Left forelimb (tissue), 1 donor: ENCODE data around the gene MYO9B.
"Not testable (repeated sequence)": the region's sequence is repeated elsewhere in the genome, so short reads cannot be mapped to it uniquely, and the experiment has no call there.

ENCODE experiments used
- DNase-seq: peaks from one replicate; pipeline ENCODE4 v3.0.0-alpha.2; 2018; ENCODE audit warnings: low spot score

MYO9B gene

GRCh38 chr19:17090583-17090982 lies 15.0 kb downstream of the MYO9B start:
- no peak for DNase-seq

GRCh38 chr19:17091758-17092333 lies 16.3 kb downstream of the MYO9B start:
- no peak for DNase-seq

- no peak for DNase-seq
Measured at GRCh38 chr19:17092696-17093095, 17.1 kb downstream of the MYO9B start.

- not testable (repeated sequence) for DNase-seq
Measured at GRCh38 chr19:17094694-17095093, 19.1 kb downstream of the MYO9B start.

- DNase-seq: no peak
Measured at GRCh38 chr19:17095141-17095919, 19.8 kb downstream of the MYO9B start.

- DNase-seq: no peak
Measured at GRCh38 chr19:17097593-17098126, 22.1 kb downstream of the MYO9B start.

GRCh38 chr19:17098326-17098725 lies 22.7 kb downstream of the MYO9B start:
- no peak for DNase-seq

- DNase-seq: no peak
Measured at GRCh38 chr19:17101686-17102628, 26.4 kb downstream of the MYO9B start.

- DNase-seq: no peak
Measured at GRCh38 chr19:17103177-17103576, 27.6 kb downstream of the MYO9B start.

- DNase-seq: no peak
Measured at GRCh38 chr19:17104679-17105078, 29.1 kb downstream of the MYO9B start.

- DNase-seq: no peak
Measured at GRCh38 chr19:17105556-17105955, 30.0 kb downstream of the MYO9B start.

- DNase-seq: not testable (repeated sequence)
Measured at GRCh38 chr19:17106964-17107363, 31.4 kb downstream of the MYO9B start.

GRCh38 chr19:17107546-17108452 lies 32.2 kb downstream of the MYO9B start:
- DNase-seq: peak; percentile 76

GRCh38 chr19:17108453-17108784 lies 32.8 kb downstream of the MYO9B start:
- DNase-seq: no peak

- no peak for DNase-seq
Measured at GRCh38 chr19:17109300-17109699, 33.7 kb downstream of the MYO9B start.

GRCh38 chr19:17109962-17110598 lies 34.5 kb downstream of the MYO9B start:
- no peak for DNase-seq

- DNase-seq: no peak
Measured at GRCh38 chr19:17110599-17110966, 35.0 kb downstream of the MYO9B start.

- no peak for DNase-seq
Measured at GRCh38 chr19:17111766-17112165, 36.2 kb downstream of the MYO9B start.

- no peak for DNase-seq
Measured at GRCh38 chr19:17112271-17112670, 36.7 kb downstream of the MYO9B start.

GRCh38 chr19:17112700-17113099 lies 37.1 kb downstream of the MYO9B start:
- no peak for DNase-seq
